Stimulated activated CD8-positive, alpha-beta memory T cell treated with anti-CD3 and anti-CD28 coated beads, Interleukin-15, amount 100 ng/mL, for 24 hours (primary cell): Measurements from ENCODE around the gene PLSCR1.
"Not testable (repeated sequence)": the region's sequence is repeated elsewhere in the genome, so short reads cannot be mapped to it uniquely, and the experiment has no call there.

Source experiments
- DNase-seq: peaks from one replicate; pipeline ENCODE4 v3.0.0-alpha.2; 2020; ENCODE audit warnings: low read depth

The PLSCR1 gene

GRCh38 chr3:146547235-146547835 lies 2.9 kb upstream of the PLSCR1 start:
- no peak for DNase-seq

GRCh38 chr3:146546366-146546965 lies 2.1 kb upstream of the PLSCR1 start:
- no peak for DNase-seq

GRCh38 chr3:146544929-146545528 lies 622 bp upstream of the PLSCR1 start:
- no peak for DNase-seq

- no peak for DNase-seq
Observed at GRCh38 chr3:146543461-146544001, 876 bp downstream of the PLSCR1 start.

GRCh38 chr3:146542978-146543377 lies 1.4 kb downstream of the PLSCR1 start:
- no peak for DNase-seq

- no peak for DNase-seq
Observed at GRCh38 chr3:146542179-146542578, 2.2 kb downstream of the PLSCR1 start.

GRCh38 chr3:146540978-146541377 lies 3.4 kb downstream of the PLSCR1 start:
- DNase-seq = no peak

GRCh38 chr3:146540236-146540635 lies 4.2 kb downstream of the PLSCR1 start:
- DNase-seq = no peak

GRCh38 chr3:146539315-146539714 lies 5.1 kb downstream of the PLSCR1 start:
- DNase-seq = no peak

GRCh38 chr3:146537603-146538002 lies 6.8 kb downstream of the PLSCR1 start:
- no peak for DNase-seq

- DNase-seq = no peak
Observed at GRCh38 chr3:146536681-146537080, 7.7 kb downstream of the PLSCR1 start.

GRCh38 chr3:146532406-146532805 lies 12.0 kb downstream of the PLSCR1 start:
- DNase-seq = no peak

GRCh38 chr3:146530609-146531008 lies 13.8 kb downstream of the PLSCR1 start:
- DNase-seq = no peak

GRCh38 chr3:146529021-146529420 lies 15.4 kb downstream of the PLSCR1 start:
- DNase-seq = no peak

- no peak for DNase-seq
Observed at GRCh38 chr3:146524961-146525360, 19.4 kb downstream of the PLSCR1 start.

GRCh38 chr3:146523531-146523930 lies 20.9 kb downstream of the PLSCR1 start:
- no peak for DNase-seq

- DNase-seq = not testable (repeated sequence)
Observed at GRCh38 chr3:146522174-146523158, 21.9 kb downstream of the PLSCR1 start.

GRCh38 chr3:146521394-146521793 lies 23.0 kb downstream of the PLSCR1 start:
- DNase-seq = no peak

GRCh38 chr3:146519810-146520209 lies 24.6 kb downstream of the PLSCR1 start:
- DNase-seq = no peak

GRCh38 chr3:146517684-146518435 lies 26.5 kb downstream of the PLSCR1 start:
- DNase-seq = no peak

GRCh38 chr3:146513386-146514051 lies 30.9 kb downstream of the PLSCR1 start:
- DNase-seq = no peak
